Activated T-cell treated with anti-CD3 and anti-CD28 coated beads, Interleukin-2, amount 50 U/mL, for 1 hour (primary cell): Measurements from ENCODE around the gene ZSWIM1.
"Not testable (repeated sequence)": the region's sequence is repeated elsewhere in the genome, so short reads cannot be mapped to it uniquely, and the experiment has no call there.

Experiments used
- DNase-seq: peaks from one replicate; pipeline ENCODE4 v3.0.0-alpha.2; 2020

The ZSWIM1 gene

DNA sequence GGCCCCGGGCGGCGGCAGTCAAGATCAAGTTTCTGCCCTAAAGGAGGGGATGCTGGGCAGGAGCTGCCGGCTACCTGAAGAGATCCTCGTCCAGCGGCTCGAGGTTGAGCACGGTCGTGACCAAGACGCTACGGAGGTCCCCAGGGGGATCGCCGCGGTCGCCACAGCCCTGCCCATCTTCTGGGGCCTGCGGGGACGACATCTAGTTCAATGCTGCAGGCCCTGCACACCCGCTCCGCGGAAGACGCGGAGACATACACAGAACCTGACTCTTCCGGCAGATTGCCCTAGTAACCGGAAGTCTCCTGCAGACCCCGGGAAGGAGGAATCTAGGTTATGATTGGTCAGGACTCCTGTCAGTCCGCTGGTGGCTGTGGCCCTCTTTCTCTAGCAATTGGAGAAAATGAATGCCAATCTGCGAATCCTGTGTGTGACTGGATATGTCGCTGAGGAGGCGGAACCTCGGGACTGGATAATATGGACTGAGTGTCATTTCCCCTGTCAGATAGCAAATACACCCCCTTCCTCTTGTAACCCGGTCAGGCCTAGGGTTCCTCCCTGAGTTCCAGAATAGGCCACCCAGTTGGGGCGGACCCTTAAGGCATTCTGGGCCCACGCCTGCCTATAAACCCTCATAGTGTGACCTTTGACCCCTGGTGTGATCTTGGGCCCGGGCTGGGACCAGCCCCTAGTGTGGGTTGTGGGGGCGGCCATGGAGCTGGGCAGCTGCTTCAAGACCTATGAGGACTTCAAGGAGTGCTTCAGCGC lies 23.7 kb upstream of the ZSWIM1 start, which contains the start of the genes ACOT8 and ZSWIM3:
Gene ACOT8 (minus strand): TSS at position 279 of the 768 bp plus-strand sequence. CDS start 77 bp downstream, at position 202.
Gene ZSWIM3 (plus strand): TSS at position 501 of the 768 bp plus-strand sequence. CDS start 212 bp downstream, at position 713.
- peak; percentile 78 for DNase-seq

DNA sequence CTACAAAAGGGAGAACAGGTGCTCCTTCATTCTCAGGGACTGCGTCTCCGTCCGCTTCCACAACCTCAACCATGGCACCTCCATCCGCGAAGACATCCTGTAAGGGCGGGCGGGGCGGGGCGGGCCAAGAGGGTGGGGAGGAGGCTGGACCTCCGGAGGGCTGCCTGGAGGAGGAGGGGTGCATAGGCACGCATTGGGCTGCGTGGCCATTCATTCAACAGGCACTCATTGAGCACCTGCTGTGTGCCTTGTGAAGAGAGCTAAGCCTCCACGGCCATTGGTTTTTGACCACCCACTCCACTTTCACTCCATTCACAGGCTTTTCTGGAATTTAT lies 23.2 kb upstream of the ZSWIM1 start:
- no peak for DNase-seq

DNA sequence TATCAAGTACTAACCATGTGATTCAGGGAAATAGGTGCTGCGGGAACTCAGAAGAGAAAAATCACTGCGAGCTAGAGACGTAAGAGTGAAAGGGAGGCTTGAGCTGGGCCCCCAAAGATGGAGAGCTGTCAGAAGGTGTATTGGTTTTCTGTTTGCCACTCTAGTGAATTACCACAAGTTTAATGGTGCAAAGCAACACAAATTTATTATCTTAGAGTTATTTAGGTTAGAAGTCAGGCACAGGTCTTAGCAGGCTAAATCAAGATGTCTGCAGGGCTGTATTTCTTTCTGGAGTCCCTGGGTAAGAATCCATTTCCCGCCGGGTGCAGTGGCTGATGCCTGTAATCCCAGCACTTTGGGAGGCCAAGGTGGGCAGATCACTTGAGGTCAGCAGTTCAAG lies 21.1 kb upstream of the ZSWIM1 start:
- DNase-seq = no peak

DNA sequence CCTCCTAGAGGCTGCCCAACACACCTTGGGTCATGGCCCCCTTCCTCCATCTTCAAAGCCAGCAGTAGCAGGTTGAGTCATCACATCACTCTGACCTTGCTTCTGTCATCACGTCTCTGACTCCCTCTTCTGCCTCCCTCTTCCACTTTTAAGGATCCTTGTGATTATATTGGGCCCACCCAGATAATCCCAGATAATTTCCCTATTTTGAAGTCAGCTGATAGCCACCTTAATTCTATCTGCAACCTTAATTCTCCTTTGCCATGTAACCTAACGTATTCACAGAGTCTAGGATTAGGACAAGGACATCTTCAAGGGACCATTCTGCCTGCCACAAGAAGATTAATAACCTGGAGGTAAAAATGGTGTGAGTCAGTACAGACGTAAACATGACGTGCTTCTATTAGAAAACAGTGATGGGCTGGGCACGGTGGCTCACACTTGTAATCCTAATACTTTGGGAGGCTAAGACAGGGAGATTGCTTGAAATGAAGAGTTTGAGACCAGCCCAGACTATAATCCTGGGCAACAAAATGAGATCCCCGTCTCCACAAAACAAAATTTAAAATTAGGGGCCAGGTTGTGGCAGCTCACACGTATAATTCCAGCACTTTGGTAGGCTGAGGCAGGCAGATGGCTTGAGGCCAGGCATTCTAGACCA lies 20.3 kb upstream of the ZSWIM1 start:
- no peak for DNase-seq

DNA sequence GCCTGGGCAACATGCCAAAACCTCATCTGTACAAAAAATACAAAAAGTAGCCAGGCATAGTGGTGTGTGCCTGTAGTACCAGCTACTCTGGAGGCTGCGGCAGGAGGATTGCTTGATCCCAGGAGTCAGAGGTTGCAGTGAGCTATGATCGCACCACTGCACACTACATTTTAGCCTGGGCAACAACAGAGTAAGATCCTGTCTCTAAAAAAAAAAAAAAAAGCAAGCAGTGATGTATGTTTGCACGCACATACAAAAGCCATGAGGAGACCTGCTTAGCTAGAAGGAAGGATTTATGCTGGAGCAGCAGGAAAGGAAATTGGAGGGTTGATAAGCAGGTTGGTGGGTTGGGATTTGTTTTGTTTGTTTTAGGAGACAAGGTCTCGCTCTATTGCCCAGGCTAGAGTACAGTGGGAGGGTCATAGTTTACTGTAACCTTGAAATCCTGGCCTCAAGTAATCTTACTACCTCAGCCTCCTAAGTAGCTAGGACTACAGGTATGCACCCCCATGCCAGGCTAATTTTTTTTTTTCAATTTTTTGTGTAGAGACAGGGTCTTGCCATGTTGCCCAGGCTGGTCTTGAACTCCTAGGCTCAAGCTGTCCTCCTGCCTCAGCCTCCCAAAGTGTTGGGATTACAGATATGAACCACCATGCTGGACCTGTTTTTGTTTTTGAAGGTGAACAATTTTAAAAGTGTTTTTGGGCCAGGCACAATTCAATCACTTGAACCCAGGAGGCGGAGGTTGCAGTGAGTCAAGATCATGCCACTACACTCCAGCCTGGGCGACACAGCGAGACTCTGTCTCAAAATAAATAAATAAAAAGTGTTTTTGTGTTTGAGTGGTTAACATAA lies 19.6 kb upstream of the ZSWIM1 start:
- no peak for DNase-seq

DNA sequence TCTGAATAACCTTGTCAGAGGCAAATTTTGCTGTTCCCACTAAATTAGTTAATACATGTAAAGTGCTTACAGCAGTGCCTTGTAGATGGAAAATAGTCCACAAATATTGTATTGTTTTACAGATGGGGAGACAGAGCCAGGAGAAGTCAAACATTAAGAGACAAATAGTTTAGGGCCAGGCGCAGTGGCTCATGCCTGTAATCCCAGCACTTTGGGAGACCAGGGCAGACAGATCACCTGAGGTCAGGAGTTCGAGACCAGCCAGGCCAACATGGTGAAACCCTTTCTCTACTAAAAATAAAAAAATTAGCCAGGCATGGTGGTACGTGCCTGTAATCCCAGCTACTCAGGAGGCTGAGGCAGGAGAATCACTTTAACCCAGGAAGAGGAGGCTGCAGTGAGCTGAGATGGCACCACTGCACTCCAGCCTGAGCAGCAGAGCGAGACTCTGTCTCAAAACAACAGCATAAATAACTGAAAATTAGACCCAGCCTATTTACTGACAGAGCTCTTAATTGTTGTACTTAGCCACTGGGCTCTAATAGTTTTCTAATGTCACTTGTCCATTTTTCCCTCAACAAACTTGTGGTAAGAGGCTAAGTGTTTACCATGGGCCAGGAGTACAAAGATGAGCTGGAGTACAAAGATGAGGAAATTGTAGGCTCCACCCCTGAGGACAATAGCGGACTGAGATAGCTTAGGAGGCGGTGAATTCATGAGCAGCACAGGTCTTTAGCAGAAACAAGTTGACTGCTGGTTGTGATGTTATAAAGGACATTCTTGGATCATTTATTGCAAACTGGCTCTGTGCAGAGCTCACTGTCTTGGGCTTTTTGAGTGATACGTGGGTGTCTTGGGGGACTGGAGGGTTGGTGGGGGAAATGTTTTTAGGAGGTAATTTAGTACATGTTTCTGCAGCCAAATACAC lies 17.2 kb upstream of the ZSWIM1 start:
- no peak for DNase-seq

DNA sequence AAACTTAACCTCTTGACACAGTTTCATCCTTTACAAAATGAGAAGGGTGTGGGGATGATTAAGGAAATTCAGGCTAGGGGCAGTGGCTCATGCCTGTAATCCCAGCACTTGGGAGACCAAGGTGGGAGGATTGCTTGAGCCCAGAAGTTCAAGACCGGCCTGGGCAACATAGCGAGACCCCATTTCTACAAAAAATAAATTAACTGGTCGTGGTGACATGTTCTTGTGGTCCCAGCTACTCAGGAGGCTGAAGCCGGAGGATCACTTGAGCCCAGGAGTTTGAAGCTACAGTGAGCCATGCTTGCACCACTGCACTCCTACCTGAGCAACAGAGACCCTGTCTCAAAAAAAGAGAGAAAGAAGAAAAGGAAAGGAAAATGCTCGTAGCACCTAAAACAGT lies 14.6 kb upstream of the ZSWIM1 start:
- DNase-seq = no peak

DNA sequence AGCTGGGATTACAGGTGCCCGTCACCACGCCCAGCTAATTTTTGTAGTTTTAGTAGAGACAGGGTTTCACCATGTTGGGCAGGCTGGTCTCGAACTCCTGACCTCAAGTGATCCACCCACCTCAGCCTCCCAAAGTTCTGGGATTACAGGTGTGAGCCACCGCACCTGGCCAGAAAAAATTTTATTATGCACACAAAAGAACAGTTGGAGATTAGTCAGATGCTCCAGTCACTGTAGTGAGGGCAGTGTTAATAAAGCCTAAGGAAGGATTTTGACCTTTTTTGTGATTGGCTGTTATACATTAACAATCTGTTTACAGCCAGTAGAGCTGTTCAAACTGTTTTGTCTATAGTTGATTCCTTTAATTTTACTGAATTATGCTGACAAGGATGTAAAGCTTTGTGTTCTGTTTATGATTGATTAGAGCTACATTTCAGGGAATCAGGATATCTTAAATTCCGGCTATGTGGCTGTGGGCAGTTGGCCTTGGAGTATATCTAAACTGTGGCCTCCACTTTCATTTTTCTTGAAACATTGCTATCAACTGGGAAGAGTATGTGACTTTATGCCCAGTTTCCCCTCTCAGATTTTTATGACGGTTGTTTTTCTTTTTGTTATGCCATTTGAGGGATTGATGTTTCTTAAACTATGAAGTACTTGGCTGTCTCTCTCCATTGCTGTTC lies 13.8 kb upstream of the ZSWIM1 start:
- DNase-seq = no peak

DNA sequence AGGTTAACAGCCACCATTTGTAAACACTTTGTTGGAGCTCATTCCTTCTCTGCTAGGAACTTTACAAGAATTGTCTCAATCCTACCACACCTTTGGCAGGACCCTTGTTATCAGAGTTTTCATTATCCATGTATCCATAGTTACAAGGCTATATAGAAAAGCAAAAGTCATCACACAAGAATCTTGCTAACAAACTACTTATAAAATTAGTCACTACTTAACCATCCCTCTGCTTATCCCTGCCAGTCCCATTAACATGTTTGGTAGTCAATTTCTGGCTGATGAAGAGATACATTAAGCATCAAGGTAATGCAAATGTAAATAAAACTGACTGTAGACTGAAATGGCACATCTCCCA lies 13.2 kb upstream of the ZSWIM1 start:
- no peak for DNase-seq

DNA sequence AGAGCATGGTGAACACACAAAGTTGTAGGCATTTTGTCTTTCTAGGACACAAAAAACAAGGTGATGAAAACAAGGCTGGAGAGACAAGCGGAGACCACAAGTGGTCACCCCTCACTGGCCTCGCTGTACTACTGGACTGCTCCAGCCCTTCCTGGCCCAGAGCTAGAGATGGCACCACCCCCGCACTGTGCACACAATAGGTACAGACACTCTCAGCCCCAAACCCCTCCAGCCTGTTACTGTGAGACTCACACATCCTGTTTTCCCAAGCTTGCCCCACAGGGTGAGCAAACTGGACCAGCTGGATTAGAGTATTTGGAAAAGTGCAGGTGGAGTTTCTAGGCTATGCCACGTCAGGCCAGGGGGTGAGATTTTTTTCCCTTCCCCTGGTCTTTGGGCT lies 8.4 kb upstream of the ZSWIM1 start:
- no peak for DNase-seq

DNA sequence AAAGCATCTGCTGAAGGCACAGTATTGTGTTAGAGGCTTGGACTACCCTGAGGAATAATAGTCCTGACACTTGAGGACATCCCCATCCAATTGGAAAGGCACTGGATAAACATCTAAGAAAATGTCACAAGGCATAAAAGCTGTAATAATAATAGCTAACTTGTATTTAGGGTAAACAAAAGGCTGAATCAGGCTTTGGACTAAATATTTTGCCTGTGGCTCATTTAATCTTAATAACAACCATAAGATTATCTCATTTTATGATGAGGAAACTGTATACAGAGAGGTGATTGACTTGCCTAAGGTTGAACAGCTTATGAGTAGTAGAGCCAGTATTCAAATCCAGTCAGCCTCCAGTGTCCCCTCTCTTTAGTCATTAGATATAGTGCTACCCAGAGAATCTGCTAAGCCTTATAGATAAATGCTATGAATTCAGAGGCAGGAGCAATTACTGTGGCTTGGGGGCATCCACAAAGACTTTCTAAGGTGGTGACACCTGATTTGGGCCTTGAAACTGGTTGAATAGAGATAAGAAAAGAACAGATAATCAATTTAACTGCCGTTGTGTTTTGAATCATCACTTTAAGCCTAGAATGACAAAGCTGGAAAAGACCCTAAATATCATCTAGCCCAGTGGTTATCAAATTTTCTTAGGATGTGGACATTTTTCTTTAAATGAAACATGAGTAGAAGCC lies 7.5 kb upstream of the ZSWIM1 start:
- DNase-seq = no peak

DNA sequence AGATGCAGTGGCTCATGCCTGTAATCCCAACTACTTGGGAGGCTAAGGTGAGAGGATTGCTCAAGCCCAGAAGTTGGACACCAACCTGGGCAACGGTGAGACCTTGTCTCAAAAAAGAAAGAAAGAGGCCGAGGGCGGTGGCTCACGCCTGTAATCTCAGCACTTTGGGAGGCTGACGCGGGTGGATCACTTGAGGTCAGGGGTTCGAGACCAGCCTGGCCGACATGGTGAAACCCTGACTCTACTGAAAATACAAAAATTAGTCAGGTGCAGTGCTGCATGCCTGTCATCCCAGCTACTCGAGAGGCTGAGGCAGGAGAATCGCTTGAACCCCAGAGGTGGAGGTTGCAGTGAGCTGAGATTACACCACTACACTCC lies 6.9 kb upstream of the ZSWIM1 start:
- DNase-seq = not testable (repeated sequence)

DNA sequence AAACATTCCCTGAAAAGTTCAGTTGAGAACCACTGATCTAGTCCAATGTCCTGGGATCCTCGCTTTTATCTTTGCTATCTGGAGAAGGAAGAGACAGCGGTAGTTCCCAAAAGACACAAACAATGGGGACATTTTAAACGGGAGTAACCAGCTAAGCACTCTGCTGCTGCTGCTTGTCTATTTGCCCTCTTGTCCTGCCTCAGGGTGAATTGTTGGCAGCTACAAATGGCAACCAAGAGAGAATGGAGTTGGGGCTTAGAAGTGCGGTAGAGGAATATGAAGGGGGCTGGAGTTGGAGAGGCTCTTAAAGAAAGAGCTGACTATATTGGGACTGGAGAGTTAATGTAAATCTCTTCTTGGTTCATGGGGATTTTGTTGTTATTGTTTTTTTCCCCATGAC lies 6.5 kb upstream of the ZSWIM1 start:
- no peak for DNase-seq

DNA sequence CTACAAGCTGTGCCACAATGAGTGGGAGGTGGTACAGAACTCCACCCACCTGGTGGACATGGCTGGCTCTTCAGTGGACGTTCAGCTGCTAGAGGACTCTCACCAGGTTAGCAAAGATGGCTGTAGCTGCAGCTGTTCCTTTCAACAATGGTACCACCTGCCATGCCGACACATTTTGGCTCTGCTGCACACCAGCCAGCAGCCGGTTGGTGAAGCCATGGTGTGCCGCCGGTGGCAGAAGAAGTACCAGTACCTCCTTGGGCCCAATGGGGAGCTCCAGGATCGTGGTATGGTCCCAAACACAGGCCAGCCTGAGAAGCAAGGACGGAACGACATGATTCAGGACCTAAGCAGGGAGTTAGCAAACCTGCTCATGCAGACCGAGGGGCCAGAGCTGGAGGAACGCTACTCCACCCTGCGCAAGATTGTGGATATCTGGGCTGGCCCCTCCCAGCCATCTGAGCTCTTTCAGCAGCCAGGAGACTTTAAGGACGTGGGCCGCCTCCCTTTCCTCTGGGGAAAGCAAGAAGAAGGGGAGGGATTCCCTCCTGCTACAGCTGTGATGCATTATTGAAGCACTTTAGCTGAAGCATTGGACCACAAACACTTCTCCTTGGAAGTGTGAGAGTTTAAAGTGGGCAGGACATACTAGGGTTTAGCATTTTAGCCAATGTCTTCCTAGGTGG lies 2.8 kb upstream of the ZSWIM1 start:
- no peak for DNase-seq

DNA sequence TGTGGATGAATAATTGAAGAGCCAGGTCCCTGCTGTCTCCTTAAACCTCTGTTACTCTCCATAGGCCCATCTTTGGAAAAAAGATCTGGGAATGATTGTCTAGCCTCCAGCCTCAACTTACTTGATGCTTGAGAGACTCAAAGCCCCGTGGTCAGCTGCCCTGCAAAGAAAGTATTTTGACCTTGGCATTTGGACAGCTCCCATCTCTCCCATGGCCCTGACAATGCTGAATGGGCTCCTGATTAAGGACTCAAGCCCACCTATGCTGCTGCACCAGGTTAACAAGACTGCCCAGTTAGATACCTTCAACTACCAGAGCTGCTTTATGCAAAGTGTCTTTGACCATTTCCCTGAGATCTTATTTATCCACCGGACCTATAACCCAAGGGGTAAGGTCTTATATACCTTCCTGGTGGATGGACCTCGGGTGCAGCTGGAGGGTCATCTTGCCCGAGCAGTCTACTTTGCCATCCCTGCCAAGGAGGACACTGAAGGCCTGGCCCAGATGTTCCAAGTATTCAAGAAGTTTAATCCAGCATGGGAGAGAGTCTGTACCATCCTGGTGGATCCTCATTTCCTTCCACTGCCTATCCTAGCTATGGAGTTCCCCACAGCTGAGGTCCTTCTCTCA lies 1.6 kb downstream of the ZSWIM1 start:
- DNase-seq = no peak

DNA sequence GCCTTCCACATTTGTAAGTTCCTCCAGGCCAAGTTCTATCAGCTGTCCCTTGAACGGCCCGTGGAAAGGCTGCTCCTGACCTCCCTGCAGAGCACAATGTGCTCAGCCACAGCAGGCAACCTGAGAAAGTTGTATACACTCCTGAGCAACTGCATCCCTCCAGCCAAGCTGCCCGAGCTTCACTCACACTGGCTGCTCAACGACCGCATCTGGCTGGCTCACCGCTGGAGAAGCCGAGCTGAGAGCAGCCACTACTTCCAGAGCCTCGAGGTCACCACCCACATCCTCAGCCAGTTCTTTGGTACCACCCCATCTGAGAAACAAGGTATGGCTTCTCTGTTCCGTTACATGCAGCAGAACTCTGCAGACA lies 2.1 kb downstream of the ZSWIM1 start:
- no peak for DNase-seq

DNA sequence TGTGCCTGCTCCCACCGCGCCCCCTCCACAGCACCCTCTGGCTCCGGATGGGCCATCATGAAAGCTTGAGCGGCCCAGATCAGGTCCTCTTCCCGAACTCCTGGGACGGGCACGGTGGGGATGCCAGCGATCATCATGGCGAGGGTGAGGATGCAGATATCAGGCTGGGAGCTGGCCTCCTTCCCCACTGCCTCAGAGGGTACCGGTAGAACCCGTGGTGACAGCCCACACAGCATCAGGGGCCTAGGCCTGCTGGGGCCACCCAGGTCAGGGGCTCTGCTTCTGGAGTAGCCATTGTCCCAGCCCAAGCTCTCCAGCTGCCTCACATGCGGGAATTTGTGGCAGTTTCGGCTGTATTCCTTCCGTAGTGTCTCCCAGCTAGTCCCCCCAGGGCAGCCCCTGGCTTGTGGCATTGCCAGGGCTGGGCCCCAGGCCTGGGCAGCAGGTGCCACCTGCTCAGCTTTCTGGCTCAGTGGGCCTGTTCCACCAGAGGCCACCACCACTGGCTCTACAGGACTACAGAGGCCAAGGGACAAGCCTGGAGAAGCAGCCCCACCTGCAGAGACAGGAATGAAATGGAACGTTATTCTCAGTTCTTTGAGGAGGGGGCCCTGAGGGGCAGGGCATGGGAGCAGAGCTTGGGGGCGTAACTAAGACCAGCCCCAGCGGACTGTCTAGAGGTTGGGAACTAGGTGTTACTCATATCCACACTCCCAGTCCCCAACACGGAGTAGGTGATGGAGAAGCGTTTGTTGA lies 5.7 kb downstream of the ZSWIM1 start:
- no peak for DNase-seq

DNA sequence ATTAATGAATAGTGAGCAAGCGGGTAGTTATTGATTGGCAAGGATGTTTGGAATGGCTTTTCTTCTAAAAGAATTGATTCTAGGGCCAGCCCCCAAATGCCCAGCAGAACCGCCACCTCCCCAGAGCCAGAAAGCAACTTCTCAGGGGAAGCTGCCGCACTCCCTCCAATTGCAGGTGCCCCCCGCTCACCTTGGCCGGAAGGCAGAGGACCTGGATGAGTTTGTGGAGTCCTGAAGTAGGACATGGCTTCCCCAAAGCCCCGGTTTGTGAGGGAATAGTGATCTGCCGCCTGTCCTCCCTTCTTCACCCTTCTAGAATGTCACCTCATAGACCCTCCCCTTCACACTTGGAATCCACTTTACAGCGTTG lies 6.3 kb downstream of the ZSWIM1 start, which contains the start of gene SPATA25:
Gene SPATA25 (minus strand): TSS at position 277 of the 370 bp plus-strand sequence. CDS start 32 bp downstream, at position 245.
- DNase-seq = no peak

DNA sequence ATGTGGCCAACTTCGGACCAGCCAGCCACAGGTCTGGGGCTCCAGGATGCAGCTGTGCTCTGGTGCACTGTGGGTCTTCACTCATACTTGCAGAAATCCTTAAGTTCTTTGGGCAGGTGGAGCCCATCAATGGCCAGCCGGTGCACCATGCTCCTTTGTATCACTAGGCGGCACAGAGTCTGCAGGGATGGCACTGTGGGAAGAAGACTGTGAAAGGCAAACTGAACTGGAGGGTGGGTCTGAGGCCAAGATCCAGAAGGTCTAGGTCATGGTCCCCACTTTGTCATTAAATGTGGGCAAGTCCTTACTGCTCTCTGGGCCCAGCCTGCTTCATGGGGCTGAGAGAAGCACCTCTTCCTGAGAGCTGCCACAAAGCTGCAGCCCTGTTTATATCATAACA lies 7.7 kb downstream of the ZSWIM1 start:
- DNase-seq = no peak
